Bone marrow (tissue), 2 donors: ENCODE measurements around the gene EPB41L1.

Source experiments
- DNase-seq, 2 donors: peaks; one replicate each; lab custom pipeline; 2025; lab: John Stamatoyannopoulos, UW

The EPB41L1 gene

DNA sequence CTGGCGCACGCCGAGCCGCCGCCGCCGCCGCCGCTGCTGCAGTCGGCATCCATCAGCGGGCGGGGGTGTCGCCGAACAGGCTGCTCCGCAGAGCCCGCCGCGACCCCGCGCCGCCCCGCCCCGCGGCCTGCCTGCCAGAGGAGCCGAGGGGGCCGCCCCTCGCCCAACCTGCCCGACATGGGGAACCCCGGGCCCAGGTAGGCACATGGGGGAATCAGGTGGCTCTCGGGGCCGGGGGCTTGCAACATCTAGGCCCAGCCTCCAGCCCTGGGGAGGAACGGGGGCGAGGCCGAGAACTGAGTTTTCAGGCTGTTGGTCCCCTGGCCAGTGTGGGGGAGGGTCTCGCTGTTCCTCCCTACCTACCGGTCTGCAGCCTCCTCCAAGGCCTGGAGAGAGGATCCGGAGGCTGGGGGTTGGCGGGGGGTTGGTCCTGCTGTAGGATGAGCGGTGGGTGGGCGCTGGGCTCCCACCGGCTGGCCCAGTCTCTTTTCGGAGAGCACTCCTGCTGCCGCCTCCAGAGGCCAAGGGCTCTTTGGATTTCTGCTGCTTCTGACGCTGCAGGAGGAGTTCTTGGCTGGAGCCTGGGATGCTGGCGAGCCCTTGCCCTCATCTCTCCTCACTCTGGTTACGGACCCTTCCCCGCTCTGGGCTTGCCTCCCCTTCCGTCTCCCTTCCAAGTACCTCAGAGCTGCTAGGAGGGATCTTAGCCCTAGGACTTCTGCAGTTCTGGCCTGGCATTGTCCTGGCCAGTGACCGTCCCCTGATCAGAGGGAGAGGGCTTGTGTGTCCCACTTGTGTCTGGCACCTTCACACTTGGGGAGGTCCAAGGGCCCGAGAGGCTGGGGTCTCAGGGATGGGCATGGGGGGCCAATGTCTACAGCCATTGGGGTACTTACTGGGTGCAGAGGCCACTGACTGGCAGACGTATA, at the start of gene EPB41L1:
EPB41L1 (plus strand) TSS at position 41 of the 929 bp plus-strand sequence. CDS start 19,038 bp downstream, outside the sequence.
- DNase-seq, result no peak

GRCh38 chr20:36104856-36105255, 49.7 kb upstream of the EPB41L1 start:
- DNase-seq, result no peak

GRCh38 chr20:36105711-36106226, 48.8 kb upstream of the EPB41L1 start:
- DNase-seq, result no peak

- DNase-seq, result no peak
Measured at GRCh38 chr20:36106606-36107005, 47.9 kb upstream of the EPB41L1 start.

GRCh38 chr20:36107881-36108280, 46.7 kb upstream of the EPB41L1 start:
- DNase-seq, result no peak

- DNase-seq, result no peak
Measured at GRCh38 chr20:36109251-36109947, 45.1 kb upstream of the EPB41L1 start.

GRCh38 chr20:36110994-36111393, 43.5 kb upstream of the EPB41L1 start:
- DNase-seq, result no peak

DNA sequence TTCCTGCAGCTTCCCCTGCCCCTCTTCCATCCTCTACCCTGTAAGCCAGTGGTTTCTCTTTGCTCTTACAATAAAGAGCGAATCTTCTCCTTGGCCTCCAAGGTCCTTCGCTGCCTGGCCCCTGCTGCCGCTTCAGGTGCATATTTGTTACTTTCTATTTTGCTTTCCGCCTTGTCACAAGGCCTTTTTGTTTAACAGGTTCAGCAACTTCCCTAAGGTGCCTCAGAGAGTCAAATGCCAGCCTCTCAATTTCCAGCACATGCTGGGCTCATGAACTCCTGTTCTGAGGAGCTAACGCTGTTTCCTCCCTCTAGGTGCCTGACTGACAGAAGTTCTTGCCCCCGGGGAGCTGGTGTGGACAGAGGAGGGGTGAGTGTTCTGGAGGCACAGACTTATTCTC, 42.4 kb upstream of the EPB41L1 start:
- DNase-seq, result no peak

GRCh38 chr20:36113036-36113435, 41.5 kb upstream of the EPB41L1 start:
- DNase-seq, result no peak

GRCh38 chr20:36113566-36114250, 40.8 kb upstream of the EPB41L1 start:
- DNase-seq, result peak in 1 of 2 donors; percentile 50

- DNase-seq, result no peak
Measured at GRCh38 chr20:36114707-36115106, 39.8 kb upstream of the EPB41L1 start.

GRCh38 chr20:36115925-36116324, 38.6 kb upstream of the EPB41L1 start:
- no peak for DNase-seq

- no peak for DNase-seq
Measured at GRCh38 chr20:36116807-36117441, 37.6 kb upstream of the EPB41L1 start.

DNA sequence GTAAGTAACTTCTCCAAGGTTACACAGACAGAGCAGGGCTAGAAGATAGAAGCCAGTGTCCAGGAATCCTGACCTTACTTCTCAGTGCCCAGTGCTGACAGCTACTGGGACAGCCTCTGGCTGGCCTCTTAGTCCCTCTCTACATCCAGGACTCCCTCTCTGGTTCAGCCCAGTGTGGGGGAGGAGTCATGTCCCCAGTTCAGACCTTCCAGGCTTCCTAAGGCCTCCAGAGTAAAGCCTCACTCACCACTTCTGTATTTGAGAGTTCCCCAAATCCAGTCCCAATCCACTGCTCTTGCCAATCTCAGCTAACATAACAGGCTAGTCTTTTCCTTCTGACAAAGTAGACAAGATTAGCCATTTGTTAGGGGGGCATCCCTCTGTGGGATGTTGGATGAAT, 36.9 kb upstream of the EPB41L1 start:
- DNase-seq, result no peak

- DNase-seq, result no peak
Measured at GRCh38 chr20:36118371-36118770, 36.2 kb upstream of the EPB41L1 start.

DNA sequence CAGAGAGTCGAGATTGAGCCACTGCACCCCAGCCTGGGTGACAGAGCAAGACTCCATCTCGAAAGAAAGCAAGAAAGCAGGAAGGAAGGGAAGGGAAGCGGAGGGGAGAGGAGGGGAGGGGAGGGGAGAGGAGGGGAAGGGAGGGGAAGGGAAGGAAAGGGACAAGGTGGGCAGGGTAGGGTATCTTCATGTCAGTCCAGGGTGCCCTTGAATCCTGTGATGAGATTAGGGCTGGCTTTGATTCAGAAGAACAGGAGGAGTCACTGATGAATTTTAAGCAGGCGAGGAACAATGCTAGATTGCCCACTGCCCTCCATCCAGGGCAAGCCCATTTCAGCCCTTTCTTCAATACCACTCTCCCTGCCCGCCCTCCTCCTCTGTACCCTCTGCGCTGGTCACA, 35.0 kb upstream of the EPB41L1 start:
- no peak for DNase-seq

- DNase-seq, result no peak
Measured at GRCh38 chr20:36120241-36120640, 34.3 kb upstream of the EPB41L1 start.

DNA sequence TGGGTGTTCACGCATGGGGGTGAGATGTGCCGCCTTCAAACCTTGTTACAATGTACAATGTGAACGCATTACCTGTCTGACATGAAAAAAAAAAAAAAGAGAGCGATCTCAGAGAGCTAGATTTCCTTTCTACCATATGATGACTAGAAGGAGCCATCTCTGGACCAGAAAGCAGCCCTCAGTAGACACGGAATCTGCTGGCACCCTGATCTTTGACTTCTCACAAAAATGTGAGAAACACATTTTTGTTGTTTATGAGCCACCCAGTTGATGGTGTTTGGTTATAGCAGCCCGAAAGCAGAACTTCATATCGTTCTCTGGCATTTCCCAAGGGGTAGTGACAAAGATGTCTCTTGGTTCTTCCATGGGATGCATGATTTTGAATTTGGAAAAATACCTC, 33.5 kb upstream of the EPB41L1 start:
- no peak for DNase-seq

GRCh38 chr20:36121981-36122930, 32.3 kb upstream of the EPB41L1 start:
- no peak for DNase-seq

GRCh38 chr20:36122931-36123288, 31.6 kb upstream of the EPB41L1 start:
- DNase-seq, result no peak

DNA sequence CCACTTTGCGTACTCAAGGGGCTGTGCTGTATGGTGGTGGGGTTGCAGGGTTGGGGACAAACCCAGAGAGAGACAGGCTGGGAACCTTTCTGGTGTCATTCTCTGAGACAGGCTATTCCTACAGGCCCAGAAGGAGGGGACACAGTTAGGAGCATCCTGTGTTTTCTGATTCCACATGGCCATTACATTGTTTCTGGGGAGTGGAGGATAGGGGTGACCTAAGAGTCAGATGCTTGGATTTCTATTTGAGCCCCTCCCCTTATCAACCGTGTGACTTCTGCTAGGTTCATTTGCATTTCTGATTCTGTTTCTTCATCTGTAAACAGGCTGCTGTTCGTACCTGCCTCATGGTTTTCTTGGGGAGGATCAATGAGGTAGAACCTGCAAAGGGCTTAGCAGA, 29.4 kb upstream of the EPB41L1 start:
- no peak for DNase-seq
